ENCODE data around the gene ITGBL1. TPM values are rescaled to one million over a fixed set of nuclear protein-coding genes. Genes with fewer than 3 reads are reported as not detected.

The ITGBL1 gene
- total RNA-seq, 2 experiments from 2014 or later = not detected

- Mint-ChIP-seq H3K4me3 (no peak overlapping the region), H3K27ac (no peak overlapping the region), H3K4me1 (ENCODE audit: low read depth) (no peaks in the 10 kb centered on the region), H3K9me3 (no peaks in the 10 kb centered on the region), H3K27me3 (peaks cover 7% of the 10 kb centered on the region), H3K36me3 (ENCODE audit: low read depth) (no peaks in the 10 kb centered on the region)
- no peaks in the 10 kb centered on the region for H3K36me3 ChIP-seq (ENCODE audit: insufficient read depth, low read length)
- intact Hi-C loops (cut with DNase I, micrococcal nuclease) = no loop called here
- H3K4me1 ChIP-seq (ENCODE audit: insufficient read depth, low read length) = no peaks in the 10 kb centered on the region
- ATAC-seq (ENCODE audit: poor library complexity) (no peak), DNase-seq (no peak)
- ChIA-PET POLR2A (no interaction called here), CTCF (no interaction called here)
- H3K4me3 ChIP-seq (ENCODE audit: low read length) = no peak overlapping the region
- H3K9me3 ChIP-seq (ENCODE audit: control insufficient read depth in 1 of 2, insufficient read depth in 1 of 2, low read length in 2 of 2) = peaks cover 0 to 4% of the 10 kb centered on the region in 2 experiments
- no peak overlapping the region for H3K27ac ChIP-seq (ENCODE audit: low read depth in 1 of 2, low read length in 2 of 2)
- H3K27me3 ChIP-seq (ENCODE audit: control insufficient read depth in 1 of 2, insufficient read depth in 2 of 2, low read length in 2 of 2) = no peaks in the 10 kb centered on the region
- TF ChIP-seq CTCF (IDR thresholded peaks at IDR 0.05) = no peak
Measured at GRCh38 chr13:101489643-101490405, 37.3 kb downstream of the ITGBL1 start.

GRCh38 chr13:101490406-101491015, 38.0 kb downstream of the ITGBL1 start:
- no peak for ATAC-seq (ENCODE audit: poor library complexity)
- H3K4me3 ChIP-seq (ENCODE audit: low read length) = no peak overlapping the region
- Mint-ChIP-seq H3K9me3 (no peaks in the 10 kb centered on the region), H3K27me3 (peaks cover 12% of the 10 kb centered on the region), H3K27ac (no peak overlapping the region), H3K36me3 (ENCODE audit: low read depth) (no peaks in the 10 kb centered on the region), H3K4me1 (ENCODE audit: low read depth) (no peaks in the 10 kb centered on the region), H3K4me3 (no peak overlapping the region)
- POLR2A ChIA-PET = no interaction called here
- intact Hi-C loops (cut with DNase I, micrococcal nuclease) = no loop called here
- no peaks in the 10 kb centered on the region for H3K27me3 ChIP-seq (ENCODE audit: control insufficient read depth in 1 of 2, insufficient read depth in 2 of 2, low read length in 2 of 2)
- CTCF ChIA-PET = no interaction called here
- no peak for DNase-seq
- H3K27ac ChIP-seq (ENCODE audit: low read depth in 1 of 2, low read length in 2 of 2) = no peak overlapping the region
- no peaks in the 10 kb centered on the region for H3K36me3 ChIP-seq (ENCODE audit: insufficient read depth, low read length)
- no peaks in the 10 kb centered on the region for H3K4me1 ChIP-seq (ENCODE audit: insufficient read depth, low read length)
- TF ChIP-seq CTCF (IDR thresholded peaks at IDR 0.05) = no peak
- H3K9me3 ChIP-seq (ENCODE audit: control insufficient read depth in 1 of 2, insufficient read depth in 1 of 2, low read length in 2 of 2) = peaks cover 0 to under 1% of the 10 kb centered on the region in 2 experiments

- Mint-ChIP-seq H3K4me1 (ENCODE audit: low read depth) (no peaks in the 10 kb centered on the region), H3K4me3 (no peak overlapping the region), H3K27ac (no peak overlapping the region), H3K27me3 (peaks cover 14% of the 10 kb centered on the region), H3K36me3 (ENCODE audit: low read depth) (no peaks in the 10 kb centered on the region), H3K9me3 (no peaks in the 10 kb centered on the region)
- H3K36me3 ChIP-seq (ENCODE audit: insufficient read depth, low read length) = no peaks in the 10 kb centered on the region
- no peak for DNase-seq
- H3K4me1 ChIP-seq (ENCODE audit: insufficient read depth, low read length) = no peaks in the 10 kb centered on the region
- intact Hi-C loops (cut with DNase I, micrococcal nuclease) = no loop called here
- ChIA-PET POLR2A (no interaction called here), CTCF (no interaction called here)
- H3K27me3 ChIP-seq (ENCODE audit: control insufficient read depth in 1 of 2, insufficient read depth in 2 of 2, low read length in 2 of 2) = no peaks in the 10 kb centered on the region
- H3K27ac ChIP-seq (ENCODE audit: low read depth in 1 of 2, low read length in 2 of 2) = no peak overlapping the region
- H3K4me3 ChIP-seq (ENCODE audit: low read length) = no peak overlapping the region
- no peaks in the 10 kb centered on the region for H3K9me3 ChIP-seq (ENCODE audit: control insufficient read depth in 1 of 2, insufficient read depth in 1 of 2, low read length in 2 of 2)
- TF ChIP-seq CTCF (IDR thresholded peaks at IDR 0.05) = no peak
- ATAC-seq (ENCODE audit: poor library complexity) = no peak
Measured at GRCh38 chr13:101492251-101492910, 39.9 kb downstream of the ITGBL1 start.
